Transverse colon (tissue), 1 donor: ENCODE results near the gene CACYBP.

Experiments
- EP300 ChIP-seq: sonication (generic); formaldehyde crosslinking; IDR thresholded peaks from one replicate; pipeline ENCODE4 v1.6.1; 2017; ENCODE audit warnings: antibody characterized with exemption, low read depth
- POLR2A ChIP-seq: fragments of 450-650 bp; IDR thresholded peaks from one replicate; pipeline ENCODE4 v1.6.1; 2016; ENCODE audit warnings: antibody characterized with exemption, mild to moderate bottlenecking, moderate library complexity

- no peak for TF ChIP-seq EP300
- TF ChIP-seq POLR2A = no peak
Observed at GRCh38 chr1:175015243-175015642, 15.5 kb downstream of the CACYBP start.
